OCI-LY3 (cell line): ENCODE measurements around the gene UNC79.

Experiments used
- EZH2phosphoT487 ChIP-seq: fragments of 200-600 bp; shearing (Covaris generic); IDR thresholded peaks from 2 replicates; pipeline ENCODE4 v1.6.1; 2018; ENCODE audit warnings: antibody characterized with exemption, mixed run types, low read depth
- TF ChIP-seq, protein P1 (sequence below): fragments of 200-600, 300-600 bp; sonication (generic); IDR thresholded peaks from 2 replicates; pipeline ENCODE4 v1.5.1; 2014; ENCODE audit warnings: antibody characterized with exemption, low read length, low read depth

DNA sequence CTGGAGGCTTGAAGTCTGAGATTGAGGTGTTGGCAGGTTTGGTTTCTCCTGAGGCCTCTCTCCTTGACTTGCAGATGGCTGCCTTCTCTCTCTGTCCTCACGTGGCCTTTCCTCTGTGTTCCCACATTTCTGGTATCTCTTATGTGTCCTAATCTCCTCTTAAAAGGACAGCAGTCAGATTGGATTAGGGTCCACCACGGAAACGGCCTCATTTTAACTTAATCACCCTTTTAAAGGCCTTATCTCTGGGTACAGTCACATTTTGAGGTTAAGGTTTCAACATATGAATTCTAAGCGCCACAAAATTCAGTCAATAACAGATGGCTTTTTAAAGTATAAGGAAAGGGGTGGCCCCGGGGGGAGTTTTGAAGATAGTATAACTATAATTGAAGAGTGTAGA is 33.5 kb downstream of the UNC79 start:
- TF ChIP-seq, protein P1, sequence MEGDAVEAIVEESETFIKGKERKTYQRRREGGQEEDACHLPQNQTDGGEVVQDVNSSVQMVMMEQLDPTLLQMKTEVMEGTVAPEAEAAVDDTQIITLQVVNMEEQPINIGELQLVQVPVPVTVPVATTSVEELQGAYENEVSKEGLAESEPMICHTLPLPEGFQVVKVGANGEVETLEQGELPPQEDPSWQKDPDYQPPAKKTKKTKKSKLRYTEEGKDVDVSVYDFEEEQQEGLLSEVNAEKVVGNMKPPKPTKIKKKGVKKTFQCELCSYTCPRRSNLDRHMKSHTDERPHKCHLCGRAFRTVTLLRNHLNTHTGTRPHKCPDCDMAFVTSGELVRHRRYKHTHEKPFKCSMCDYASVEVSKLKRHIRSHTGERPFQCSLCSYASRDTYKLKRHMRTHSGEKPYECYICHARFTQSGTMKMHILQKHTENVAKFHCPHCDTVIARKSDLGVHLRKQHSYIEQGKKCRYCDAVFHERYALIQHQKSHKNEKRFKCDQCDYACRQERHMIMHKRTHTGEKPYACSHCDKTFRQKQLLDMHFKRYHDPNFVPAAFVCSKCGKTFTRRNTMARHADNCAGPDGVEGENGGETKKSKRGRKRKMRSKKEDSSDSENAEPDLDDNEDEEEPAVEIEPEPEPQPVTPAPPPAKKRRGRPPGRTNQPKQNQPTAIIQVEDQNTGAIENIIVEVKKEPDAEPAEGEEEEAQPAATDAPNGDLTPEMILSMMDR = no peak
- no peak for TF ChIP-seq EZH2phosphoT487
